Suprapubic skin (tissue), 4 donors: Measurements from ENCODE around the gene TMCO4. TPM values are rescaled to one million over a fixed set of nuclear protein-coding genes. Genes with fewer than 3 reads are reported as not detected.

Experiments
- DNase-seq, 2 donors: peaks; one replicate each; pipeline ENCODE4 v3.0.0-alpha.2; 2019; ENCODE audit warnings: low spot score in 2 of 2
- H3K27ac ChIP-seq: fragments of 200-600 bp; sonication (generic); one replicate; pipeline ENCODE4 v1.5.1; 2019
- H3K27me3 ChIP-seq: fragments of 200-600 bp; sonication (generic); one replicate; pipeline ENCODE4 v1.5.1; 2019
- H3K36me3 ChIP-seq: fragments of 200-600 bp; sonication (generic); one replicate; pipeline ENCODE4 v1.5.1; 2019
- H3K4me1 ChIP-seq: fragments of 200-600 bp; sonication (generic); one replicate; pipeline ENCODE4 v1.5.1; 2019
- H3K4me3 ChIP-seq: fragments of 200-600 bp; sonication (generic); one replicate; pipeline ENCODE4 v1.5.1; 2019; ENCODE audit warnings: mild to moderate bottlenecking
- H3K9me3 ChIP-seq: fragments of 200-600 bp; sonication (generic); one replicate; pipeline ENCODE4 v1.5.1; 2019
- CTCF ChIP-seq, 2 donors: fragments of 200-600 bp in 1 of 2; fragments of 450-650 bp in 1 of 2; sonication (generic) in 1 of 2; IDR thresholded peaks; one replicate each; pipeline ENCODE4 v1.5.1; 2016 to 2019; ENCODE audit warnings: antibody characterized with exemption in 2 of 2, mild to moderate bottlenecking in 1 of 2, moderate library complexity in 1 of 2
- EP300 ChIP-seq: sonication (generic); formaldehyde crosslinking; IDR thresholded peaks from one replicate; pipeline ENCODE4 v1.6.1; 2017; ENCODE audit warnings: antibody characterized with exemption
- POLR2A ChIP-seq, 2 donors: fragments of 450-650 bp; IDR thresholded peaks; one replicate each; pipeline ENCODE4 v1.6.1; 2017; ENCODE audit warnings: antibody characterized with exemption in 2 of 2, mild to moderate bottlenecking in 2 of 2, moderate library complexity in 2 of 2
- POLR2AphosphoS5 ChIP-seq, 3 donors: sonication (generic); formaldehyde crosslinking; IDR thresholded peaks; one replicate each; pipeline ENCODE4 v1.6.1; 2017; ENCODE audit warnings: antibody characterized with exemption in 3 of 3
- WGBS: methylation state at CpG from one replicate; pipeline ENCODE4 v1.1.5; 2018; 5-methylcytosine and 5-hydroxymethylcytosine counted together
- total RNA-seq, 4 donors: library from RNA; depleted of rRNA; stranded (reverse); fragments of >200 nt; gene quantifications; one replicate each; pipeline ENCODE4 v1.1.0, GENCODE V29; 2016

TMCO4 gene
- total RNA-seq, 4 donors from 2014 or later, result 11.6 to 23.8 (median 15.0) TPM

DNA sequence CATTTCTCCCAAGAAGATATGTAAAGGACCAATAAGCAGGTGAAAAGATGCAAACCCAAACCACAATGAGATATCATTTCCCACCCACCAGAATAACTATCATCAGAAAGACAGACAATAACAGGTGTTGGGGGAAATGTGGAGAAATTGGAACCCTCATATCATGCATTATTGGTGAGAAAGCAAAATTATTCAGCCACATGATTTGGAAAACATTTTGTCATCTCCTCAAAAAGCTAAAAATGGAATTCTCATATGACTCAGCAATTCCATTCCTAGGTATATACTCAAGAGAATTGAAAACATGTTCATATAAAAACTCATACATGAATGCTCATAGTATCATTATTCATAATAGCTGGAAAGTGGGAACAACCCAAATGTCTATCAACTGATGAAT is 40.5 kb upstream of the TMCO4 start:
- TF ChIP-seq POLR2AphosphoS5 (IDR thresholded peaks at IDR 0.05) (no peak), POLR2A (IDR thresholded peaks at IDR 0.05) (no peak), CTCF (IDR thresholded peaks at IDR 0.05) (no peak), EP300 (no peak)
- Histone ChIP-seq H3K4me3 (no peak overlapping the region), H3K27ac (no peak overlapping the region)

GRCh38 chr1:19837866-19838265 is 38.1 kb upstream of the TMCO4 start:
- WGBS, result 75% methylated on average over 2 of the region's 2 CpGs
- H3K36me3 ChIP-seq, result no peaks in the 10 kb centered on the region

More for the DNA sequence above, 40.5 kb upstream of the TMCO4 start:
- no peaks in the 10 kb centered on the region for H3K9me3 ChIP-seq
- no peak for DNase-seq
- no peaks in the 10 kb centered on the region for H3K27me3 ChIP-seq
- H3K4me1 ChIP-seq, result no peaks in the 10 kb centered on the region
- no peaks in the 10 kb centered on the region for H3K36me3 ChIP-seq

DNA sequence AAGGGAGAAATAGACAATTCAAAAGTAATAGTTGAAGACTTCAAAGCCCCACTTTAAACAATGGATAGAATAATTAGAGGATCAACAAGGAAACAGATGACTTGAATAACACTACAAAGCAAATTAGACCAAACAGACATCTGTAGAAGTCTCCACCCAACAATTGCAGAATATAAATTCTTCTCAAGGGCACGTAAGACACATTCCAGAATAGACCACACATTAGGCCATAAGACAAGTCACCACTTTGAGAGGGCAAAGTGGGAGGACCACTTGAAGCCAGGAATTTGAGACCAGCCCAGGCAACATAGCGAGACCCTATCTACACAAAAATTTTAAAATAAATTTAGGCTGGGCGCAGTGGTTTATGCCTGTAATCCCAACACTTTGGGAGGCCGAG is 35.9 kb upstream of the TMCO4 start:
- Histone ChIP-seq H3K27me3 (peaks cover 12% of the 10 kb centered on the region), H3K4me1 (no peaks in the 10 kb centered on the region), H3K9me3 (no peaks in the 10 kb centered on the region), H3K27ac (no peak overlapping the region), H3K4me3 (no peak overlapping the region), H3K36me3 (no peaks in the 10 kb centered on the region)
- DNase-seq, result no peak
- 76% methylated on average over 4 of the region's 4 CpGs for WGBS
- TF ChIP-seq POLR2AphosphoS5 (IDR thresholded peaks at IDR 0.05) (no peak), EP300 (no peak), POLR2A (IDR thresholded peaks at IDR 0.05) (no peak), CTCF (IDR thresholded peaks at IDR 0.05) (no peak)

More at GRCh38 chr1:19837866-19838265, 38.1 kb upstream of the TMCO4 start:
- H3K27ac ChIP-seq, result no peak overlapping the region
- H3K4me3 ChIP-seq, result no peak overlapping the region
- no peaks in the 10 kb centered on the region for H3K9me3 ChIP-seq
- TF ChIP-seq POLR2AphosphoS5 (IDR thresholded peaks at IDR 0.05) (no peak), POLR2A (IDR thresholded peaks at IDR 0.05) (no peak), CTCF (IDR thresholded peaks at IDR 0.05) (no peak), EP300 (no peak)
- H3K27me3 ChIP-seq, result no peaks in the 10 kb centered on the region
- H3K4me1 ChIP-seq, result no peaks in the 10 kb centered on the region
- no peak for DNase-seq

DNA sequence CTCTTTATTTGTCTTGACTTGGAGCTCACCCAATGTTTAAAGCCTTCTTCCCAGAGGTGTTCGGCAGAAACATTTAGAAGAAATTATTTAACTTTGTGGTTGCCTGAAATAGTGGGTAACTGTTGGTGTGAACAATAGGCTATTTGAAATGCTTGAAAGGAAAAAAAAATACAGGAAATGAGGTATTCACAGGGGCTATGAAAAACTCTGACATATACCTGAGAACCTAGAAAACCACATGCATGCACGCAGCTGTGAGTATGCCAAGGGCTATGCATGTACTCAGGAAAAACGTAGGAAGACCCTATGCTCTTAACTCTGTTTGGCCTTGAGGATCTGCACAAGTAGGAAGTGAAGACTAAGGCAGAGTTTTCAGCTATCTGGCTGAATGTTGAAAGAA is 31.7 kb upstream of the TMCO4 start:
- TF ChIP-seq EP300, result no peak
- no peak for TF ChIP-seq CTCF (IDR thresholded peaks at IDR 0.05)
- no peak for TF ChIP-seq POLR2A (IDR thresholded peaks at IDR 0.05)
- TF ChIP-seq POLR2AphosphoS5 (IDR thresholded peaks at IDR 0.05), result no peak
- no peak overlapping the region for H3K27ac ChIP-seq
- no peaks in the 10 kb centered on the region for H3K4me1 ChIP-seq
- no peak for DNase-seq
- no peaks in the 10 kb centered on the region for H3K36me3 ChIP-seq
- 71% methylated on average over 3 of the region's 3 CpGs for WGBS
- H3K9me3 ChIP-seq, result no peaks in the 10 kb centered on the region
- H3K4me3 ChIP-seq, result no peak overlapping the region
- H3K27me3 ChIP-seq, result peaks cover 23% of the 10 kb centered on the region

DNA sequence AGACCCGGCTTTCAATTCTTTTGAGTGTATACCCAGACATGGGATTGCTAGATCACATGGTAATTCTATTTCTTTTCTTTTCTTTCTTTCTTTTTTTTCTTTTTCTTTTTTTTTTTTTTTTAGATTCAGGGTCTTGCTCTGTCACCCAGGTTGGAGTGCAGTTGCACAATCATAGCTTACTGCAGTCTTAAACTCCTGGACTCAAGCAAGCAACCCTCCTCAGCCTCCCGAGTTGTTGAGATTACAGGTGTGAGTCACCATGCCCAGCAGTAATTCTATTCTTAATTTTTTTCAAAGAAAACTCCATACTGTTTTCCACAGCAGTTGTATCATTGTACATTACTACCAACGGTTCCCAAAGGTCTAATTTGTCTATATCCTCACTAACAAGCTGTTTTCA is 28.8 kb upstream of the TMCO4 start:
- no peaks in the 10 kb centered on the region for H3K9me3 ChIP-seq
- no peak overlapping the region for H3K4me3 ChIP-seq
- peaks cover 29% of the 10 kb centered on the region for H3K27me3 ChIP-seq
- H3K4me1 ChIP-seq, result no peaks in the 10 kb centered on the region
- H3K27ac ChIP-seq, result no peak overlapping the region
- no peaks in the 10 kb centered on the region for H3K36me3 ChIP-seq
- TF ChIP-seq EP300 (no peak), POLR2AphosphoS5 (IDR thresholded peaks at IDR 0.05) (no peak), CTCF (IDR thresholded peaks at IDR 0.05) (no peak), POLR2A (IDR thresholded peaks at IDR 0.05) (no peak)
- WGBS, result 73% methylated on average over 3 of the region's 3 CpGs
- DNase-seq, result peak in 1 of 2 donors; percentile 4
